ENCODE data around the gene LRMDA.

The LRMDA gene

DNA sequence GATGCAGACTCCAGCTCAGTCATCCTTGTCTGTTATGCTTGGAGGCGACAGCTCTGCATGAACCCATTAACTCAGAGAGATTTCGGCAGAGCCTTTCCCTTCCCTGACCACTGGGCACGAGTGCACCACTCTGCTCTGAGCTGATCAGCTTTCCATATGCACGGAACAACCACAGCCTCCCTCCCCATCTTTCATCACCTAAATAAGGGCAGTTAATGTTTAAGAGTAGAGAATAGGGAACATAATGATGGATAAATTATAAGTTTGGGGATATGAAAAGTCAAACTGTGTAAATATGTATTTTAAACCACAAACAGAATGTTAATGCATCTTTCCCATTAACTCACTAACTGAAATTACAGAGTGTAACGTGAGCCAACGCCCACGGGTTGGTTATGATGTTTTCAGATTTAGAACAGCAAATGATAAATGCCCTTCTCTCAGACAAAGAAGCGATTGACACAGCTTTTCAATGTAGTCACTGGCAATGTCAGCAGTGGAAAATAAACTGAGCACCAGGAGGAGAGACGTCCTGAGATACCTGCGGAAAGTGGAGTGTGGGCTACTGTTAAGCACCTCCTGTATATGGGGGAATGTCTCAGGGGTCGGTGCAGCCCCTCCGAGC is 658.2 kb downstream of the LRMDA start:
- Histone ChIP-seq H3K4me2 (no peak overlapping the region), H4K20me1 (no peaks in the 10 kb centered on the region), H3K9me3 (replicated peaks in 1 of 11) (no peaks in the 10 kb centered on the region), H3K27ac (no peak overlapping the region), H3K9ac (no peak overlapping the region), H3K36me3 (no peaks in the 10 kb centered on the region), H3K4me3 (no peak overlapping the region), H3K4me1 (peaks cover 0 to 19% (median 0%) of the 10 kb centered on the region in 10 experiments; a peak in 7 of 20 replicates), H3K27me3 (no peaks in the 10 kb centered on the region)
- no peak for TF ChIP-seq Cebpa-rat (IDR thresholded peaks at IDR 0.05)

- Histone ChIP-seq H3K4me2 (no peak overlapping the region), H3K4me1 (peaks cover 0 to 6% (median 0%) of the 10 kb centered on the region in 10 experiments; a peak in 7 of 20 replicates), H4K20me1 (no peaks in the 10 kb centered on the region), H3K36me3 (no peaks in the 10 kb centered on the region), H3K4me3 (no peak overlapping the region), H3K27ac (no peak overlapping the region), H3K9ac (no peak overlapping the region), H3K27me3 (no peaks in the 10 kb centered on the region), H3K9me3 (replicated peaks in 1 of 11) (no peaks in the 10 kb centered on the region)
- TF ChIP-seq Cebpa-rat (IDR thresholded peaks at IDR 0.05): no peak
Observed at GRCh38 chr10:76091926-76092325, 660.5 kb downstream of the LRMDA start.

GRCh38 chr10:76106611-76107010 is 675.2 kb downstream of the LRMDA start:
- Histone ChIP-seq H3K9ac (no peak overlapping the region), H3K4me2 (no peak overlapping the region), H3K9me3 (replicated peaks in 1 of 11) (no peaks in the 10 kb centered on the region), H3K4me3 (no peak overlapping the region), H3K36me3 (no peaks in the 10 kb centered on the region), H3K4me1 (peaks cover 0 to 13% (median 0%) of the 10 kb centered on the region in 10 experiments; a peak in 2 of 20 replicates), H3K27me3 (no peaks in the 10 kb centered on the region), H4K20me1 (no peaks in the 10 kb centered on the region), H3K27ac (no peak overlapping the region)
- no peak for TF ChIP-seq Cebpa-rat (IDR thresholded peaks at IDR 0.05)

- H3K27ac ChIP-seq: no peak overlapping the region
- TF ChIP-seq Cebpa-rat (IDR thresholded peaks at IDR 0.05): no peak
- no peaks in the 10 kb centered on the region; a peak in 1 of 22 replicates for H3K9me3 ChIP-seq (replicated peaks in 1 of 11)
- no peak overlapping the region for H3K4me2 ChIP-seq
- H3K4me1 ChIP-seq: no peaks in the 10 kb centered on the region
- no peak overlapping the region for H3K9ac ChIP-seq
- no peaks in the 10 kb centered on the region for H3K27me3 ChIP-seq
- H4K20me1 ChIP-seq: no peaks in the 10 kb centered on the region
- no peaks in the 10 kb centered on the region for H3K36me3 ChIP-seq
- no peak overlapping the region for H3K4me3 ChIP-seq
Observed at GRCh38 chr10:76108563-76109359, 677.3 kb downstream of the LRMDA start.

DNA sequence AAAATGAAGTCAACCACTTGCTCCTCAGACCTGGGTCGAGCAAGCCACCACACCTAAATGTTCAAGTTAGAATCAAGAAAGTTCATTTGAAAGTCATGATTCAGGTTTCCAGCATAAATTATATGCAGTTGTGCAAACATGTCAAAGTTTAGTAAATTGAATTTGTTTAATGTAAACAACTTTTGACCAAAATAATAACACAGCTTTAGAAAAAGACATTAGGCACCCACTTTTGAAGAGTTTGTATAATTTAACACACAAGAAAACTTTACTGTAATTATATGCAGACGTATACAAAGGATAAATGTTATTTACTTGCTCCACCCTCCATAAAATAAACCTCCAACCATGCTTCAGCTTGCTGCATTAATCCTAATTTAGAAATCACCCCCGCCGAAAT is 680.0 kb downstream of the LRMDA start:
- Histone ChIP-seq H3K4me1 (no peaks in the 10 kb centered on the region), H3K4me3 (no peak overlapping the region), H3K4me2 (no peak overlapping the region), H3K27ac (no peak overlapping the region), H3K9ac (no peak overlapping the region), H3K27me3 (no peaks in the 10 kb centered on the region), H3K36me3 (no peaks in the 10 kb centered on the region), H4K20me1 (no peaks in the 10 kb centered on the region), H3K9me3 (replicated peaks in 1 of 11) (no peaks in the 10 kb centered on the region; a peak in 1 of 22 replicates)
- no peak for TF ChIP-seq Cebpa-rat (IDR thresholded peaks at IDR 0.05)

DNA sequence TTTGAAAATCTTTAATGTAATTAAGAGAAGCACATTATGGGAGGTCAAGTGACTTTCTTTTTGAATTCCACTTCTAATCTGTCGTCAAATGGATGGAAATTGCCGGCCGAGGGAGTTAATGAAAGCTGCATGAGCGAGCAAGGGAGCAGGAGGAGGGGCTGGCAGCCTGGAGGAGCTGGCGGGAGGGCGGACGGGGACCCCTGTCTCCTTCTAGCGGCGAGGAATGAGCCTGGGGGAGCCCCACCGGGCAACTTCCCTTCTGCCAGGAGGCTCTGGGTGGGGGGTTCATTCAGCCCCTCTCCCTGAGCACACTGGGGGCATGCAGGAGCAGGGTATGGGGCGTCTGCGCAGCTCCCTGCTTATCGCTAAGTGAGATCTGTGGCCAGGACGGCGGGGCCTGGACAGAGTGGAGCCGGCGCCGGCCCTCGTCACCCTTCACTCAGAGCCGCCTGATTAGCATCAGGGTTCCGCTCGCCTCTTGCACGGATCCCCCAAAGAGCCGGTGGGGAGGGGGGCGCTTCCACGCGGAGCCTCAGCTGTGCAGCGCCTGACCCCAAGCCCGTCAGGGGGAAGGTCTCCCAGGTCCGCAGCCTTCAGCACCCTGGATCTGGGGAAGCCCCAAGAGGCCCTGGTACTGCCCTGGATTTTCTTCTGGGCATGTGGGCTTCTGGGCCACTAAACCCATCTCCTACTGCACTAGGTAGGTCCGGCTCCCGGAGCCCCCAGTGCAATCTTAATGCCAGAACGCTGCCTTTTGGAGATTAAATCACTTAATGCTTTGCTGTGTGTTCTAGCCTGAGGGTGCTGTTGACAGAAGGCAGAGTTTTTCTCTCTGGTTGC is 680.8 kb downstream of the LRMDA start:
- H3K27ac ChIP-seq: no peak overlapping the region
- no peaks in the 10 kb centered on the region for H3K27me3 ChIP-seq
- H3K9me3 ChIP-seq (replicated peaks in 1 of 11): no peaks in the 10 kb centered on the region; a peak in 1 of 22 replicates
- no peaks in the 10 kb centered on the region for H3K36me3 ChIP-seq
- no peaks in the 10 kb centered on the region for H3K4me1 ChIP-seq
- H3K4me3 ChIP-seq: no peak overlapping the region
- H3K4me2 ChIP-seq: no peak overlapping the region
- no peaks in the 10 kb centered on the region for H4K20me1 ChIP-seq
- no peak for TF ChIP-seq Cebpa-rat (IDR thresholded peaks at IDR 0.05)
- H3K9ac ChIP-seq: no peak overlapping the region

DNA sequence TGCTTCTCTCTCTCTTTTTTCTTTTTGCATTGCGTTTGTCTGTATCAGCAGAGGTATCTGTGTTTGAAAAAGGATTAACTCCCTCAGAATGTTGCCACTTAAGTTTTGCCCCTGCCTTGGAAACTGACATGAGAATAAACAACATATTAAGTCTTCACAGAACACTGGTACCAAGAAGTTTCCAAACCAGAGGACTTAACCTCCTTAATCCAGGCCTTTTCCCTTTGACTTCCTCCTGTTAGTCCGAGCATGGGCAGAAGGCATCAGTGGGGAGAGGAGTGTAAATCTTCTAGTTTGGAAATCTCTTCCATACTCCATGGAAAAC is 681.4 kb downstream of the LRMDA start:
- no peak overlapping the region for H3K27ac ChIP-seq
- no peak overlapping the region for H3K9ac ChIP-seq
- H3K4me1 ChIP-seq: no peaks in the 10 kb centered on the region
- no peaks in the 10 kb centered on the region; a peak in 1 of 22 replicates for H3K9me3 ChIP-seq (replicated peaks in 1 of 11)
- no peaks in the 10 kb centered on the region for H3K27me3 ChIP-seq
- TF ChIP-seq Cebpa-rat (IDR thresholded peaks at IDR 0.05): no peak
- H3K36me3 ChIP-seq: no peaks in the 10 kb centered on the region
- H4K20me1 ChIP-seq: no peaks in the 10 kb centered on the region
- H3K4me2 ChIP-seq: no peak overlapping the region
- no peak overlapping the region for H3K4me3 ChIP-seq

GRCh38 chr10:76113952-76114351 is 682.5 kb downstream of the LRMDA start:
- Histone ChIP-seq H3K4me3 (no peak overlapping the region), H3K36me3 (no peaks in the 10 kb centered on the region), H3K9me3 (replicated peaks in 1 of 11) (no peaks in the 10 kb centered on the region; a peak in 1 of 22 replicates), H3K27ac (no peak overlapping the region), H3K4me2 (no peak overlapping the region), H3K27me3 (no peaks in the 10 kb centered on the region), H4K20me1 (no peaks in the 10 kb centered on the region), H3K9ac (no peak overlapping the region), H3K4me1 (no peaks in the 10 kb centered on the region)
- TF ChIP-seq Cebpa-rat (IDR thresholded peaks at IDR 0.05): no peak

GRCh38 chr10:76114581-76115001 is 683.2 kb downstream of the LRMDA start:
- H3K4me3 ChIP-seq: no peak overlapping the region
- no peak overlapping the region for H3K4me2 ChIP-seq
- no peaks in the 10 kb centered on the region for H3K4me1 ChIP-seq
- H3K27ac ChIP-seq: no peak overlapping the region
- no peak overlapping the region for H3K9ac ChIP-seq
- no peaks in the 10 kb centered on the region for H3K36me3 ChIP-seq
- no peak for TF ChIP-seq Cebpa-rat (IDR thresholded peaks at IDR 0.05)
- no peaks in the 10 kb centered on the region; a peak in 1 of 22 replicates for H3K9me3 ChIP-seq (replicated peaks in 1 of 11)
- no peaks in the 10 kb centered on the region for H4K20me1 ChIP-seq
- H3K27me3 ChIP-seq: no peaks in the 10 kb centered on the region

Data from BLaER1 treated with 17β-estradiol and CSF1 and Interleukin-3, amounts not matched to agents 10 nM and 100 nM (cell line).